Fibroblast of mammary gland (primary cell): Measurements from ENCODE around the gene EXOC7.
"Not testable (repeated sequence)": the region's sequence is repeated elsewhere in the genome, so short reads cannot be mapped to it uniquely, and the experiment has no call there.

Experiments used
- DNase-seq: peaks from one replicate; pipeline ENCODE4 v3.0.0-alpha.2; 2010; ENCODE audit warnings: low read depth
- H3K4me3 ChIP-seq: 2 replicates; pipeline ENCODE4 v1.5.1; 2011; ENCODE audit warnings: low read depth, mild to moderate bottlenecking, low read length, moderate library complexity; ENCODE audit not compliant: control insufficient read depth
- TF ChIP-seq, protein P1 (sequence below): conservative IDR thresholded peaks from 2 replicates; pipeline ENCODE4 v1.5.1; 2011; ENCODE audit warnings: low read depth, low read length, inconsistent platforms; ENCODE audit not compliant: control insufficient read depth, insufficient read depth

Gene EXOC7

DNA sequence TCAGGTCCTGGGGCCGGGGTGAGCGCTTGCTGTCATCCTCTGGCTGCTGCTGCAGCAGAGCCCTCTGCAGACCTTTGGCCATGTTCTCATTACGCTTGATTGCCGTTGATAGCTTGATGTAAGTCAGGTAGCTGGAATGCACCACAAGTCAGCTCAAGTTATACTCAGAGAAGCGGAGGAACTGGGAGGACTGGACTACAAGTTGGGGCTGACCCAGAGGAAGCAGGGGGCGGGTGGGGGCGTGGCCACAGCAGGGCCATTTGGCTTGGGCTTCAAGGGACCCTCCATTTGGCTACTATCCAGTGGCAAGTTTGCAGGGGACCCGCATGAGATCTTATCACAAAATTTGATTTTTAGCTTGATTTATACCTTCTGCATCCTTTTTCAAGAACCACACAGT lies 57.5 kb downstream of the EXOC7 start:
- H3K4me3 ChIP-seq: no peak overlapping the region
- TF ChIP-seq, protein P1, sequence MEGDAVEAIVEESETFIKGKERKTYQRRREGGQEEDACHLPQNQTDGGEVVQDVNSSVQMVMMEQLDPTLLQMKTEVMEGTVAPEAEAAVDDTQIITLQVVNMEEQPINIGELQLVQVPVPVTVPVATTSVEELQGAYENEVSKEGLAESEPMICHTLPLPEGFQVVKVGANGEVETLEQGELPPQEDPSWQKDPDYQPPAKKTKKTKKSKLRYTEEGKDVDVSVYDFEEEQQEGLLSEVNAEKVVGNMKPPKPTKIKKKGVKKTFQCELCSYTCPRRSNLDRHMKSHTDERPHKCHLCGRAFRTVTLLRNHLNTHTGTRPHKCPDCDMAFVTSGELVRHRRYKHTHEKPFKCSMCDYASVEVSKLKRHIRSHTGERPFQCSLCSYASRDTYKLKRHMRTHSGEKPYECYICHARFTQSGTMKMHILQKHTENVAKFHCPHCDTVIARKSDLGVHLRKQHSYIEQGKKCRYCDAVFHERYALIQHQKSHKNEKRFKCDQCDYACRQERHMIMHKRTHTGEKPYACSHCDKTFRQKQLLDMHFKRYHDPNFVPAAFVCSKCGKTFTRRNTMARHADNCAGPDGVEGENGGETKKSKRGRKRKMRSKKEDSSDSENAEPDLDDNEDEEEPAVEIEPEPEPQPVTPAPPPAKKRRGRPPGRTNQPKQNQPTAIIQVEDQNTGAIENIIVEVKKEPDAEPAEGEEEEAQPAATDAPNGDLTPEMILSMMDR: no peak
- no peak for DNase-seq

GRCh38 chr17:76044475-76045007 lies 59.0 kb downstream of the EXOC7 start:
- not testable (repeated sequence) for DNase-seq, H3K4me3 ChIP-seq

- DNase-seq, H3K4me3 ChIP-seq: not testable (repeated sequence)
These were observed 60.7 kb downstream of the EXOC7 start for GRCh38 chr17:76042868-76043267.

- TF ChIP-seq, protein P1: no peak
- no peak overlapping the region for H3K4me3 ChIP-seq
- no peak for DNase-seq
These were observed 63.2 kb downstream of the EXOC7 start for GRCh38 chr17:76040376-76040775.

DNA sequence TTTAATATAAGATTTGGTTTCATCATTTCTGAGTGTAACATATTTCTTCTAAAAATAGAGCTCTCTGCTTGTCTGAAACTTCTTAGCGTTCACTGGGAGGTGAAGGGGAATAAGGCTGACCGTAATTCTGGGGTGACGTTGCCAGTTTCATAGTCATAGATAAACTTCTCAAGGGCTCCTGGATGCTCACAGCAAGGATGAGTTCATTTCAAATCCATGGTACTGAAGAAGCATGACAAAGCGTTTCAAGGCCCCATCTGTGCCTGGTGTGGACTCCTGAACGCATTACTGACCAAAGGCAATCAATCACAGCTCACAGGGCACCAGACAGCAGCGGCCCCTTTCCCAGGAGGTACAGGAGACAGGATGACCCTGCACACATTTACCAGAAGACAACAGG lies 64.5 kb downstream of the EXOC7 start:
- peak; percentile 35 for DNase-seq
- TF ChIP-seq, protein P1: no peak

GRCh38 chr17:76038050-76038449 lies 65.5 kb downstream of the EXOC7 start:
- TF ChIP-seq, protein P1: no peak
- DNase-seq: no peak
- H3K4me3 ChIP-seq: no peak overlapping the region

More for the DNA sequence above, 64.5 kb downstream of the EXOC7 start:
- H3K4me3 ChIP-seq: no peak overlapping the region

DNA sequence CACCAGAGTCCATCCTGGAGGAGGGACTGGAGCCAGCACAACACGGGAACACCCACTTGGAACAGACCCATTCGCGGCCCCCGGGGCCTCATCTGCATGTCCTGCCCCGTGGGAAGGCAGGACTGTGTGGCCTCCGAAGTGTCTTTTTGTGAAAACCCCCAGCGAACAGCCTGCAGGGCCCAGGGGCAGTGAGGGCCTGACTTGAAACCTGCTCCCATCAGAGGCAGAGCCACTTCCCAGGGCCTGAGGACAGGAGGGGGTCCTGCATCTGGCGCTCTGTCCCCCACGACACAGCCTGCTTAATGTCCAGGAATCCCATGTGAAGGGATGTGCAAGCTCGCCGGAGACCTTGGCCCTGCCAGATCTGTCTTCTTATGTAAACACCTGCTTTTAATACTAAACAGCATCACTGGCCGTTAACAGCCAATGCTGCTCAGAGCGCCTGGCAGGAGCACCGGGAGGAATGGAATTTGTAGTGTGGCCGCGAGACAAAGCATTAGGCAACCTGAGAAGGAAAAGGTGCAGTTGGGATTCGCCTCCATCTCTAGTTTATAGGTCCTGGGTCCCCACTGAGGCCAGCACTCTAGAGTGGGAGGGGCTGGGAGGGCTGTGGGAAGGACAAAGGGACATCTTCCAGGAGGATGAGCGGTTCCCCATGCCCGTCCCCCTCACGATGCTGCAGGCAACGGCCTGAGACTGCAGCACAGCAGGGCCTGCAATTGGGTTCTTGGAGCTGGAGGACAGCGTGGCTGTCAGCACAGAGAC lies 66.9 kb downstream of the EXOC7 start:
- DNase-seq: no peak
- TF ChIP-seq, protein P1: no peak
- H3K4me3 ChIP-seq: no peak overlapping the region
